GM19240 (cell line): ENCODE data around the gene NRIP1.

ENCODE experiments used
- DNase-seq: peaks from one replicate; pipeline ENCODE4 v3.0.0; 2011; ENCODE audit warnings: low spot score; ENCODE audit not compliant: insufficient read length

Gene NRIP1

GRCh38 chr21:15009837-15010363, 54.9 kb downstream of the NRIP1 start:
- DNase-seq, result no peak

DNA sequence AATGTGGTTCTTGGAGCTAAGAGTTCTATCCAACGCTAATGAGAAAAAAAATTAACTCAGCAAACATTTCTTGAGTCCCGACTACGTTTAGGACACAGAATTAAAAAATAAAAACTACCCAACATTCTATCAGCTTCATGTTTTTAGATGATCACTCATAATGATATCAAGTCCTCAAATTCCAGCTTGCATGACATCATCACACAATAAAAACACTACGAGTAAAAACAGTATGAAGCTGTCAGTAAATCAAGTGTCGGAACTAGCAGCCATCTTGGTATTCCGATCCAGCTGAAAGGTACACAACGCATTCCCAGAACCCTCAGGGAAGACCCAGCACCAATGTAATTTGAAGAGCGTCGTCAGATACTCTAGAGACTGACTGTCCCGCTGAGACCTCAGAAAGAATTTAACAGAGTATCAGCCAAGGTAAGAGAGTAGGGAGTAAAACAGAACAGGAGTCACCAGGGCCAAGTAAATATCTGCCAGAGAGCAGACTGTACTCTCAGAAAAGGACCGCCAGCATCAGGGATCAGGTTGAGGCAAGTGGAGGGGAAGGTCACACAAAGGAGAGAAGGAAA, 57.0 kb downstream of the NRIP1 start:
- no peak for DNase-seq

- no peak for DNase-seq
Observed at GRCh38 chr21:15006594-15007230, 58.1 kb downstream of the NRIP1 start.

- no peak for DNase-seq
Observed at GRCh38 chr21:15005391-15005790, 59.4 kb downstream of the NRIP1 start.

- no peak for DNase-seq
Observed at GRCh38 chr21:15004721-15005370, 60.0 kb downstream of the NRIP1 start.

GRCh38 chr21:15003463-15004135, 61.2 kb downstream of the NRIP1 start:
- no peak for DNase-seq

DNA sequence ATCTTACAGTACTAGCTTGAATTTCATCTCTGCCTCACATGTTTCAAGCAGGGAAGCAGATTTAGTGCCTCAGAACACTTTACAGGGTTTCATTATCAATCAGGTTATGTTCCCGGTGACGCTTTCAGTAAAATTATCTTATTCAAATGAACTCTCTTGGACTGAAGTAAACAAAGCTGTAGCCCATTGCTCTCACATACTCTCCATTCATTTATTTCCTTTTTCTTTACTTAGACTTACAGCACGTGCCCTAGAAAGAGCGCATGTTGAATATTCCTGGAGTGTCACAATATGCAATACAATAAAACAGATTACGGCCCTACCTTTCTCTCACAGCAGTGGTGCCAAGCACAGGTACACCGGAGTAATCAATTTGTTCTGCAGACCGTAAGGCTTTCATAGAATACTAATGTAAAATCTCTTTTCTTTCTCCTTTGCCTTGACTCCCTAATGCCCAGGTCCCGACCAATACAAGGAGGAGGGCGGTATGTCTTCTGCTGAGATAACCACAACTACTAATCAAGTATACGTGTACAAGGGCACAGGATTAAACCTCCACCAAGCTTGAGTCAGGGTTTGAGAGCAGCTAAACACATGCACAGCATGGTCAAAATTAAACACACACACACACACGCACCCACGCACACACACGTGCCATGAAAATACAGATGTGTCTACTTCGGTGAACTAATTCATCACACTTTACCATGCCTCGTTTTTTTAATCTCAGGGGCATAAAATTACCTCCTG, 62.8 kb downstream of the NRIP1 start:
- no peak for DNase-seq

- no peak for DNase-seq
Observed at GRCh38 chr21:15001113-15001512, 63.7 kb downstream of the NRIP1 start.

GRCh38 chr21:15000081-15000480, 64.7 kb downstream of the NRIP1 start:
- no peak for DNase-seq

DNA sequence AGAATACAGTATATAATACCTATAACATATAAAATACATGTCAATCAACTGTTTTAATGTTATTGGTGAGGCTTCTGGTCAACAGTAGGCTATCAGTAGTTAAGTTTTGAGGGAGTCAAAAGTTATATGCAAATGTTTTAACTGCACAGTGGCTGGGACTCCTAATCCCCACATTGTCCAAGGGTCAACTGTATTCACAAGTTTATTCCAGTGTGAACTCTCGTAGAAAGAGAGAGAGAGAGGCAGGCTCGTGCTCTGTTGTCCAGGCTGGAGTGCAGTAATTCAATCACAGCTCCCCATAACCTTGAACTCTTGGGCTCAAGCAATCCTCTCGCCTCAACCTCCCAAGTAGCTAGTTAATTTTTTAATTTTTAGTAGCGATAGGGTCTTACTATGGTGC, 66.0 kb downstream of the NRIP1 start:
- DNase-seq, result no peak

- no peak for DNase-seq
Observed at GRCh38 chr21:14998336-14998735, 66.5 kb downstream of the NRIP1 start.

- DNase-seq, result no peak
Observed at GRCh38 chr21:14995695-14996490, 68.9 kb downstream of the NRIP1 start.

DNA sequence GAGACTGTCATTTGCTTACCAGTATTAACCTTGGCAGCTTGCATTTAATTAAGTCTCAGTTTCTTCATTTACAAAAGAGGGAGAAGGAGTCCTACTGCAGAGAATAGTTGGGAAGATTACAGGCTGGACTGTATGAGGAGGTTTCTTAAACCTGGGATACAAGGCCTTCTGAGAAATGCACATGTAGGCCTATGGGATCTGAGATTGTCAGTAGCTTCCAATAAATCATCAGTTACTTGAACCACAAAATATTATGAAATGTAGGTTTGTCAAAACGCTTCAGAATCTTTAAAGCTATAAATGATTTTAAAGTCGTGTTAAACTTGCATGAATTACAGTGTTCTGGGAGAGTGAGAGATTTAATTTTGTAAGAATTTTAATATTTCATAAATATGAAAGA, 69.6 kb downstream of the NRIP1 start:
- DNase-seq, result no peak

GRCh38 chr21:14993115-14993514, 71.7 kb downstream of the NRIP1 start:
- DNase-seq, result no peak

- DNase-seq, result no peak
Observed at GRCh38 chr21:14991957-14992356, 72.8 kb downstream of the NRIP1 start.

DNA sequence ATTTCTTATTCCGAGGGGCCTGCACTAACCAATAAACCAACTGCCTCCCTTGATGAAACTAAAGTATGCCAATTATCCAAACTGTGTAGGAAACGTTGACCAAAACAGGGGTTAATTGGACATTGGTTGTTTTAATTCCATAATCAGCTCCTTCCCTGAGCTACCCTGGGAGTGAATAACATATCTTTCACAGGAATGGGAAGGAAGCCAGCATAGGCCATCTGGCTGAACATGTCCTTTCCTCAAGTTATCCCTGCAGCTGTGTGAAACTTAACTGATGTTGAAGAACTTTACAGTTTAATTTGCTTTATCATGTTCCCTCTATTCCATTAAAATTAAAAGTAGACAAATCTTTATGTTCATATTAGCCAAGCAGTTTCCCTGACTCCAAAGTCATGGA, 75.4 kb downstream of the NRIP1 start:
- no peak for DNase-seq

DNA sequence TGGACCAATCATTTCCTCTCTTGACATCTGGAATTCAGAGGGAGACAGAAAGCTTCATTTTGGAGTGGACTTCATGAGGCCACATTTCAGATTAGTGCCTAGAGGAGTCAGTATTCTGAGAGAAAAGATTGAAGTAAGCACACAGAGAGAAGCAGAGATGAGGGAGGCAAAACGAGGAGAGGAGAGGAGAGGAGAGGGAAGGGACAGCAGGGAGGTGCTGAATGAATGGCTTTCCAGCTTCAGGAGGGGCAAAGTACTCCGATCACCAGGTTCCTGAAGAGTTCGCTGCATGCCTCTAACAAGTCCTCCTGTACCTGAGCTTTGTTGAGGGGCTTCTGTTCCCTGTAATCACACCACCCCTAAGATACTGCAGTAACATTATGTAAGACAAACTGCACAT, 76.0 kb downstream of the NRIP1 start:
- DNase-seq, result no peak

DNA sequence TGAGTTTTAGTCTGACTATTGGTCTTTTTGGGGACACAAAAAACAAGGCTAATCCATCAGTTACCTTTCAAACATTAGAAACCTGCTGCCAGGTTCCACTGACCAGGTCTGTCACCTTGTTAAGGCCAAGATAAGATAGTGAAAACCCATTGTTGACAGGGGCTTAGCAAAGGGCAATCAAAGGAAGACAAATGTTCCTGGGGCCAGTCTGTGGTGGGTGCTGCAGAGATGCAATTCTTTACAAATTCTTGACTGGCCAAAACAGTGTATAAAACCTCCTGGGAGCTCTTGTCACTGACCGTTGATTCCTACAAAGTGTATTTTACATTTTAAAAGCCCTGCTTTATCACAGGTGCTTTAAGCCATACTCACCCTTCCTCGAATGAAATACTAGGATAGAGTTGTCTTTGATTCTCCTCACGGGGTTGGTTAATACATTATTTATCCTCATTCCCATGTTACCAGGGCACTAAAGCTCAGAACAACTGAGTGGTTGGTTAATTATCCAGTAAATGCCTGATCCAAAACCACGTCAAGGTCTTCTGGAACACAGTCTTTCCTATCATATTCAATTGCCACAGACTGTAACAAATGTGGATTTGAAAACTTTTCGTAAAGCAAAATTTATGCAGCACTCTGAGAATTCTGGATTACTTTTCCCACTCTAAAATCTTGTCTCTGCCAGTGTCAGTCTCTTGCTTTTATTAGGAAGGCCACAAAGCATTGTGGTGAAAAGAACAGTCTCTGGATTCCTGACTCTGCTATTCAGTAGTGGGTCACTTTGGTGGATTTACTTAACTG, 77.2 kb downstream of the NRIP1 start:
- DNase-seq, result no peak

- DNase-seq, result no peak
Observed at GRCh38 chr21:14985306-14985705, 79.5 kb downstream of the NRIP1 start.

GRCh38 chr21:14982336-14982735, 82.5 kb downstream of the NRIP1 start:
- DNase-seq, result no peak
